K562 (cell line): ENCODE results near the gene RNF215. TPM values are rescaled to one million over a fixed set of nuclear protein-coding genes. Genes with fewer than 3 reads are reported as not detected.

Experiments
- ARID1B ChIP-seq: fragments of 450-650 bp; IDR thresholded peaks from 2 replicates; pipeline ENCODE4 v1.6.1; 2016; ENCODE audit warnings: antibody characterized with exemption, mild to moderate bottlenecking, inconsistent platforms
- CHD4 ChIP-seq: fragments of 200-600 bp; sonication (generic); IDR thresholded peaks from 3 replicates; pipeline ENCODE4 v1.6.1; 2012; ENCODE audit warnings: low read depth, mild to moderate bottlenecking, mixed read lengths, low read length, inconsistent platforms; ENCODE audit not compliant: insufficient read depth, insufficient replicate concordance, poor library complexity, severe bottlenecking
- CHD7 ChIP-seq: fragments of 200-600 bp; sonication (generic); IDR thresholded peaks from one replicate; pipeline ENCODE4 v1.6.1; 2012; ENCODE audit warnings: mild to moderate bottlenecking, low read depth, low read length, inconsistent platforms
- FOXM1 ChIP-seq, 2 experiments: fragments of 450-650 bp in 1 of 2; sonication (generic) in 1 of 2; formaldehyde crosslinking in 1 of 2; IDR thresholded peaks; 2 replicates each; pipeline versions ENCODE4 v1.6.1 to v1.9.0; 2017 to 2022; ENCODE audit warnings: low read depth in 2 of 2, mild to moderate bottlenecking in 2 of 2, missing genetic modification reagents in 1 of 2, moderate library complexity in 1 of 2
- KDM5B ChIP-seq: fragments of 200-600 bp; sonication (generic); IDR thresholded peaks from 2 replicates; pipeline ENCODE4 v1.6.1; 2012; ENCODE audit warnings: low read depth, mild to moderate bottlenecking, moderate library complexity, low read length, control low read depth, inconsistent platforms; ENCODE audit not compliant: insufficient replicate concordance
- NELFE ChIP-seq: IDR thresholded peaks from 2 replicates; pipeline ENCODE4 v1.6.1; 2011; ENCODE audit warnings: mild to moderate bottlenecking; ENCODE audit not compliant: insufficient read depth, insufficient read length
- NFRKB ChIP-seq: fragments of 450-650 bp; IDR thresholded peaks from 2 replicates; pipeline ENCODE4 v1.6.1; 2016; ENCODE audit warnings: low read depth
- PCBP2 ChIP-seq: fragments of 200-400 bp; formaldehyde crosslinking; IDR thresholded peaks from 2 replicates; pipeline ENCODE4 v1.6.1; 2018; ENCODE audit warnings: low read length, low read depth, mild to moderate bottlenecking, moderate library complexity; ENCODE audit not compliant: poor library complexity, severe bottlenecking
- RBM25 ChIP-seq: fragments of 200-400 bp; formaldehyde crosslinking; IDR thresholded peaks from 2 replicates; pipeline ENCODE4 v1.6.1; 2018; ENCODE audit warnings: low read length, low read depth, moderate library complexity; ENCODE audit not compliant: severe bottlenecking
- SOX6 ChIP-seq: fragments of 450-650 bp; IDR thresholded peaks from 2 replicates; pipeline ENCODE4 v1.6.1; 2014; ENCODE audit warnings: mild to moderate bottlenecking
- ZNF408 ChIP-seq: fragments of 250-450 bp; sonication (Bioruptor Pico); IDR thresholded peaks from 2 replicates; pipeline ENCODE4 v1.4.0; 2020; ENCODE audit warnings: low read depth, mild to moderate bottlenecking, moderate library complexity
- polyA plus RNA-seq, 8 experiments: library from polyadenylated mRNA; depleted of rRNA in 4 of 8; stranded (reverse) in 5 of 8; unstranded in 3 of 8; fragments of >200 nt; fragmentation: Nextera tagmentation in 2 of 8; fragmentation: Illumina TruSeq in 1 of 8; extraction: Ambion mirVana in 2 of 8; extraction: Trizol in 1 of 8; gene quantifications; 2 replicates each; pipeline versions ENCODE4 v1.2.1 to v1.2.3, GENCODE V29; 2011 to 2014; ENCODE audit warnings: inconsistent platforms in 1 of 8, missing spikeins in 1 of 8
- total RNA-seq, 7 experiments: library from RNA; depleted of rRNA in 6 of 7; stranded (reverse); fragments of >200 nt in 6 of 7; fragmentation: Illumina TruSeq in 2 of 7; extraction: Trizol in 2 of 7; gene quantifications; 2 replicates each; pipeline versions ENCODE4 v1.2.1 to v1.2.3, GENCODE V29; 2011 to 2021; ENCODE audit warnings: low replicate concordance in 1 of 7
- TF ChIP-seq, protein P1 (sequence below): fragments of 450-650 bp; IDR thresholded peaks from 2 replicates; pipeline ENCODE4 v1.6.1; 2017; ENCODE audit warnings: antibody characterized with exemption, mild to moderate bottlenecking

The RNF215 gene
- total and polyA plus RNA-seq, 9 of the 15 experiments (the other 6 are each of a cell fraction or from before 2014, with no cell fraction given): 0.08 to 9.8 (median 2.7) TPM

DNA sequence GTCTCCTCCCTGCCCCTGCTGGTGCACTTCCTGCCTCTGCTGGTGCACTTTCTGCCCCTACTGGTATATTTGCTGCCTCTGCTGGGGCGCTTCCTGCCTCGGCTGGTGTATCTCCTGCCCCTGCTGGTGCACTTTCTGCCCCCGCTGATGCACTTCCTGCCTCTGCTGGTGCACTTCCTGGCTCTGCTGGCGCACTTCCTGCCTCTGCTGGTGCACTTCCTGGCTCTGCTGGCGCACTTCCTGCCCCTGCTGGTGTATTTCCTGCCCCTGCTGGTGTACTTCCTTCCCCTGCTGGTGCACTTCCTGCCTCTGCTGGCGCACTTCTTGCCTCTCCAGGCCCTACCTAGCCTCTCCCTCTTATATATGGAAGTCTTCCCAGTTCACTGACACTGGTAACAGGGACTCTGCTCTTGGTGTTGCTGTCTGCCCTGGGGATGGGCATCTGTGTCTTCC, 48.5 kb upstream of the RNF215 start (continued):
- TF ChIP-seq CHD7: no peak
- TF ChIP-seq ZNF408 (CRISPR knock-in tag): no peak
- no peak for TF ChIP-seq PCBP2
- TF ChIP-seq SOX6: no peak
- TF ChIP-seq ARID1B: no peak
- TF ChIP-seq NFRKB: no peak
- TF ChIP-seq KDM5B: no peak
- TF ChIP-seq, protein P1, sequence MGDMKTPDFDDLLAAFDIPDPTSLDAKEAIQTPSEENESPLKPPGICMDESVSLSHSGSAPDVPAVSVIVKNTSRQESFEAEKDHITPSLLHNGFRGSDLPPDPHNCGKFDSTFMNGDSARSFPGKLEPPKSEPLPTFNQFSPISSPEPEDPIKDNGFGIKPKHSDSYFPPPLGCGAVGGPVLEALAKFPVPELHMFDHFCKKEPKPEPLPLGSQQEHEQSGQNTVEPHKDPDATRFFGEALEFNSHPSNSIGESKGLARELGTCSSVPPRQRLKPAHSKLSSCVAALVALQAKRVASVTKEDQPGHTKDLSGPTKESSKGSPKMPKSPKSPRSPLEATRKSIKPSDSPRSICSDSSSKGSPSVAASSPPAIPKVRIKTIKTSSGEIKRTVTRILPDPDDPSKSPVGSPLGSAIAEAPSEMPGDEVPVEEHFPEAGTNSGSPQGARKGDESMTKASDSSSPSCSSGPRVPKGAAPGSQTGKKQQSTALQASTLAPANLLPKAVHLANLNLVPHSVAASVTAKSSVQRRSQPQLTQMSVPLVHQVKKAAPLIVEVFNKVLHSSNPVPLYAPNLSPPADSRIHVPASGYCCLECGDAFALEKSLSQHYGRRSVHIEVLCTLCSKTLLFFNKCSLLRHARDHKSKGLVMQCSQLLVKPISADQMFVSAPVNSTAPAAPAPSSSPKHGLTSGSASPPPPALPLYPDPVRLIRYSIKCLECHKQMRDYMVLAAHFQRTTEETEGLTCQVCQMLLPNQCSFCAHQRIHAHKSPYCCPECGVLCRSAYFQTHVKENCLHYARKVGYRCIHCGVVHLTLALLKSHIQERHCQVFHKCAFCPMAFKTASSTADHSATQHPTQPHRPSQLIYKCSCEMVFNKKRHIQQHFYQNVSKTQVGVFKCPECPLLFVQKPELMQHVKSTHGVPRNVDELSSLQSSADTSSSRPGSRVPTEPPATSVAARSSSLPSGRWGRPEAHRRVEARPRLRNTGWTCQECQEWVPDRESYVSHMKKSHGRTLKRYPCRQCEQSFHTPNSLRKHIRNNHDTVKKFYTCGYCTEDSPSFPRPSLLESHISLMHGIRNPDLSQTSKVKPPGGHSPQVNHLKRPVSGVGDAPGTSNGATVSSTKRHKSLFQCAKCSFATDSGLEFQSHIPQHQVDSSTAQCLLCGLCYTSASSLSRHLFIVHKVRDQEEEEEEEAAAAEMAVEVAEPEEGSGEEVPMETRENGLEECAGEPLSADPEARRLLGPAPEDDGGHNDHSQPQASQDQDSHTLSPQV: no peak
- TF ChIP-seq NELFE: no peak
- TF ChIP-seq CHD4: peak; percentile 20
- no peak for TF ChIP-seq FOXM1 (IDR thresholded peaks at IDR 0.05; ENCODE audit: low read depth)
- TF ChIP-seq FOXM1 (CRISPR knock-in tag; IDR thresholded peaks at IDR 0.05; ENCODE audit: low read depth): no peak
- TF ChIP-seq RBM25: no peak
